SK-N-SH (cell line): ENCODE measurements around the gene PDIA4.

ENCODE experiments used
- FOXM1 ChIP-seq: IDR thresholded peaks from 2 replicates; pipeline ENCODE4 v1.4.0; 2012; ENCODE audit warnings: low read depth, mild to moderate bottlenecking
- TF ChIP-seq, protein P1 (sequence below): IDR thresholded peaks from 2 replicates; pipeline ENCODE4 v1.6.1; 2012; ENCODE audit warnings: mild to moderate bottlenecking, low read depth, low read length, moderate library complexity

DNA sequence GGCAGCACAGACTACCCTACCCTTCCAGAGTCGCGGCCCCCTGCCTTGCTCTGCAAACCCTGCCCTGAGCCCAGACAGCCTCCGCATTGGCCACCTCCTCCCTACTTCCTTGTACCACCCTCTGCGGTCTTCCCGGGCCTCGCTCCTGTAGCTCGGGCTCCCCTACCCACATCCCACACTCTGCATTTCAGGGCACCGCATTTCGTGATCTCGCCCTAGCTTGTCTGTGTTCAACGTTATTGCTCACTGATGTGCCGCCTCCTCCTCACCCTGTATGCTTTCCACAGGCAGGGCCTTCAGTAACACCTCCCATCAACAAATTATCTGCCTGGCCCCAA is 6.6 kb downstream of the PDIA4 start:
- no peak for TF ChIP-seq FOXM1
- TF ChIP-seq, protein P1, sequence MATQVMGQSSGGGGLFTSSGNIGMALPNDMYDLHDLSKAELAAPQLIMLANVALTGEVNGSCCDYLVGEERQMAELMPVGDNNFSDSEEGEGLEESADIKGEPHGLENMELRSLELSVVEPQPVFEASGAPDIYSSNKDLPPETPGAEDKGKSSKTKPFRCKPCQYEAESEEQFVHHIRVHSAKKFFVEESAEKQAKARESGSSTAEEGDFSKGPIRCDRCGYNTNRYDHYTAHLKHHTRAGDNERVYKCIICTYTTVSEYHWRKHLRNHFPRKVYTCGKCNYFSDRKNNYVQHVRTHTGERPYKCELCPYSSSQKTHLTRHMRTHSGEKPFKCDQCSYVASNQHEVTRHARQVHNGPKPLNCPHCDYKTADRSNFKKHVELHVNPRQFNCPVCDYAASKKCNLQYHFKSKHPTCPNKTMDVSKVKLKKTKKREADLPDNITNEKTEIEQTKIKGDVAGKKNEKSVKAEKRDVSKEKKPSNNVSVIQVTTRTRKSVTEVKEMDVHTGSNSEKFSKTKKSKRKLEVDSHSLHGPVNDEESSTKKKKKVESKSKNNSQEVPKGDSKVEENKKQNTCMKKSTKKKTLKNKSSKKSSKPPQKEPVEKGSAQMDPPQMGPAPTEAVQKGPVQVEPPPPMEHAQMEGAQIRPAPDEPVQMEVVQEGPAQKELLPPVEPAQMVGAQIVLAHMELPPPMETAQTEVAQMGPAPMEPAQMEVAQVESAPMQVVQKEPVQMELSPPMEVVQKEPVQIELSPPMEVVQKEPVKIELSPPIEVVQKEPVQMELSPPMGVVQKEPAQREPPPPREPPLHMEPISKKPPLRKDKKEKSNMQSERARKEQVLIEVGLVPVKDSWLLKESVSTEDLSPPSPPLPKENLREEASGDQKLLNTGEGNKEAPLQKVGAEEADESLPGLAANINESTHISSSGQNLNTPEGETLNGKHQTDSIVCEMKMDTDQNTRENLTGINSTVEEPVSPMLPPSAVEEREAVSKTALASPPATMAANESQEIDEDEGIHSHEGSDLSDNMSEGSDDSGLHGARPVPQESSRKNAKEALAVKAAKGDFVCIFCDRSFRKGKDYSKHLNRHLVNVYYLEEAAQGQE = no peak
